ENCODE data around the gene SPO11.

The SPO11 gene

GRCh38 chr20:57292611-57293010 is 37.0 kb upstream of the SPO11 start:
- no peak overlapping the region for H3K4me3 ChIP-seq (ENCODE audit: low read length)
- H3K4me1 ChIP-seq (ENCODE audit: control insufficient read depth, insufficient read depth, low read length) = peaks cover 15% of the 10 kb centered on the region
- no peak overlapping the region for H3K27ac ChIP-seq (ENCODE audit: low read depth, low read length)
- H3K36me3 ChIP-seq (ENCODE audit: control insufficient read depth, insufficient read depth, low read length) = no peaks in the 10 kb centered on the region
- no peak overlapping the region for H3K9ac ChIP-seq (ENCODE audit: low read length)
- no peaks in the 10 kb centered on the region for H3K27me3 ChIP-seq (ENCODE audit: control insufficient read depth, insufficient read depth, low read length)

GRCh38 chr20:57293995-57294394 is 35.6 kb upstream of the SPO11 start:
- Histone ChIP-seq H3K4me3 (ENCODE audit: low read length) (no peak overlapping the region), H3K27me3 (ENCODE audit: control insufficient read depth, insufficient read depth, low read length) (no peaks in the 10 kb centered on the region), H3K4me1 (ENCODE audit: control insufficient read depth, insufficient read depth, low read length) (peaks cover 4% of the 10 kb centered on the region), H3K27ac (ENCODE audit: low read depth, low read length) (no peak overlapping the region), H3K9ac (ENCODE audit: low read length) (no peak overlapping the region), H3K36me3 (ENCODE audit: control insufficient read depth, insufficient read depth, low read length) (no peaks in the 10 kb centered on the region)

GRCh38 chr20:57294550-57294949 is 35.1 kb upstream of the SPO11 start:
- H3K4me3 ChIP-seq (ENCODE audit: low read length) = no peak overlapping the region
- H3K4me1 ChIP-seq (ENCODE audit: control insufficient read depth, insufficient read depth, low read length) = peaks cover under 1% of the 10 kb centered on the region
- H3K36me3 ChIP-seq (ENCODE audit: control insufficient read depth, insufficient read depth, low read length) = no peaks in the 10 kb centered on the region
- no peaks in the 10 kb centered on the region for H3K27me3 ChIP-seq (ENCODE audit: control insufficient read depth, insufficient read depth, low read length)
- no peak overlapping the region for H3K9ac ChIP-seq (ENCODE audit: low read length)
- H3K27ac ChIP-seq (ENCODE audit: low read depth, low read length) = no peak overlapping the region

GRCh38 chr20:57298457-57298856 is 31.1 kb upstream of the SPO11 start:
- Histone ChIP-seq H3K4me3 (ENCODE audit: low read length) (no peak overlapping the region), H3K4me1 (ENCODE audit: control insufficient read depth, insufficient read depth, low read length) (no peaks in the 10 kb centered on the region), H3K36me3 (ENCODE audit: control insufficient read depth, insufficient read depth, low read length) (no peaks in the 10 kb centered on the region), H3K9ac (ENCODE audit: low read length) (no peak overlapping the region), H3K27me3 (ENCODE audit: control insufficient read depth, insufficient read depth, low read length) (no peaks in the 10 kb centered on the region), H3K27ac (ENCODE audit: low read depth, low read length) (no peak overlapping the region)

GRCh38 chr20:57301026-57301425 is 28.6 kb upstream of the SPO11 start:
- H3K9ac ChIP-seq (ENCODE audit: low read length) = no peak overlapping the region
- no peak overlapping the region for H3K4me3 ChIP-seq (ENCODE audit: low read length)
- no peaks in the 10 kb centered on the region for H3K27me3 ChIP-seq (ENCODE audit: control insufficient read depth, insufficient read depth, low read length)
- no peak overlapping the region for H3K27ac ChIP-seq (ENCODE audit: low read depth, low read length)
- H3K4me1 ChIP-seq (ENCODE audit: control insufficient read depth, insufficient read depth, low read length) = no peaks in the 10 kb centered on the region
- no peaks in the 10 kb centered on the region for H3K36me3 ChIP-seq (ENCODE audit: control insufficient read depth, insufficient read depth, low read length)

- Histone ChIP-seq H3K27ac (ENCODE audit: low read depth, low read length) (no peak overlapping the region), H3K36me3 (ENCODE audit: control insufficient read depth, insufficient read depth, low read length) (no peaks in the 10 kb centered on the region), H3K4me3 (ENCODE audit: low read length) (no peak overlapping the region), H3K9ac (ENCODE audit: low read length) (no peak overlapping the region), H3K27me3 (ENCODE audit: control insufficient read depth, insufficient read depth, low read length) (no peaks in the 10 kb centered on the region), H3K4me1 (ENCODE audit: control insufficient read depth, insufficient read depth, low read length) (no peaks in the 10 kb centered on the region)
These were observed 22.9 kb upstream of the SPO11 start for GRCh38 chr20:57306747-57307146.

GRCh38 chr20:57308451-57309271 is 20.9 kb upstream of the SPO11 start:
- no peak overlapping the region for H3K27ac ChIP-seq (ENCODE audit: low read depth, low read length)
- H3K36me3 ChIP-seq (ENCODE audit: control insufficient read depth, insufficient read depth, low read length) = no peaks in the 10 kb centered on the region
- H3K4me1 ChIP-seq (ENCODE audit: control insufficient read depth, insufficient read depth, low read length) = no peaks in the 10 kb centered on the region
- H3K27me3 ChIP-seq (ENCODE audit: control insufficient read depth, insufficient read depth, low read length) = no peaks in the 10 kb centered on the region
- no peak overlapping the region for H3K4me3 ChIP-seq (ENCODE audit: low read length)
- H3K9ac ChIP-seq (ENCODE audit: low read length) = no peak overlapping the region

- H3K4me1 ChIP-seq (ENCODE audit: control insufficient read depth, insufficient read depth, low read length) = no peaks in the 10 kb centered on the region
- no peaks in the 10 kb centered on the region for H3K27me3 ChIP-seq (ENCODE audit: control insufficient read depth, insufficient read depth, low read length)
- no peak overlapping the region for H3K9ac ChIP-seq (ENCODE audit: low read length)
- H3K4me3 ChIP-seq (ENCODE audit: low read length) = no peak overlapping the region
- no peaks in the 10 kb centered on the region for H3K36me3 ChIP-seq (ENCODE audit: control insufficient read depth, insufficient read depth, low read length)
- no peak overlapping the region for H3K27ac ChIP-seq (ENCODE audit: low read depth, low read length)
These were observed 20.0 kb upstream of the SPO11 start for GRCh38 chr20:57309544-57310115.

- no peaks in the 10 kb centered on the region for H3K27me3 ChIP-seq (ENCODE audit: control insufficient read depth, insufficient read depth, low read length)
- H3K9ac ChIP-seq (ENCODE audit: low read length) = no peak overlapping the region
- no peak overlapping the region for H3K27ac ChIP-seq (ENCODE audit: low read depth, low read length)
- no peak overlapping the region for H3K4me3 ChIP-seq (ENCODE audit: low read length)
- H3K36me3 ChIP-seq (ENCODE audit: control insufficient read depth, insufficient read depth, low read length) = no peaks in the 10 kb centered on the region
- H3K4me1 ChIP-seq (ENCODE audit: control insufficient read depth, insufficient read depth, low read length) = no peaks in the 10 kb centered on the region
These were observed 18.6 kb upstream of the SPO11 start for GRCh38 chr20:57310821-57311514.

- Histone ChIP-seq H3K4me1 (ENCODE audit: control insufficient read depth, insufficient read depth, low read length) (no peaks in the 10 kb centered on the region), H3K27ac (ENCODE audit: low read depth, low read length) (no peak overlapping the region), H3K27me3 (ENCODE audit: control insufficient read depth, insufficient read depth, low read length) (no peaks in the 10 kb centered on the region), H3K4me3 (ENCODE audit: low read length) (no peak overlapping the region), H3K36me3 (ENCODE audit: control insufficient read depth, insufficient read depth, low read length) (no peaks in the 10 kb centered on the region), H3K9ac (ENCODE audit: low read length) (no peak overlapping the region)
These were observed 17.5 kb upstream of the SPO11 start for GRCh38 chr20:57312138-57312537.

GRCh38 chr20:57313230-57313629 is 16.4 kb upstream of the SPO11 start:
- Histone ChIP-seq H3K9ac (ENCODE audit: low read length) (no peak overlapping the region), H3K4me1 (ENCODE audit: control insufficient read depth, insufficient read depth, low read length) (no peaks in the 10 kb centered on the region), H3K27ac (ENCODE audit: low read depth, low read length) (no peak overlapping the region), H3K27me3 (ENCODE audit: control insufficient read depth, insufficient read depth, low read length) (no peaks in the 10 kb centered on the region), H3K36me3 (ENCODE audit: control insufficient read depth, insufficient read depth, low read length) (no peaks in the 10 kb centered on the region), H3K4me3 (ENCODE audit: low read length) (no peak overlapping the region)

GRCh38 chr20:57313951-57314350 is 15.7 kb upstream of the SPO11 start:
- H3K27me3 ChIP-seq (ENCODE audit: control insufficient read depth, insufficient read depth, low read length) = no peaks in the 10 kb centered on the region
- no peak overlapping the region for H3K9ac ChIP-seq (ENCODE audit: low read length)
- no peaks in the 10 kb centered on the region for H3K36me3 ChIP-seq (ENCODE audit: control insufficient read depth, insufficient read depth, low read length)
- H3K4me3 ChIP-seq (ENCODE audit: low read length) = no peak overlapping the region
- H3K27ac ChIP-seq (ENCODE audit: low read depth, low read length) = no peak overlapping the region
- H3K4me1 ChIP-seq (ENCODE audit: control insufficient read depth, insufficient read depth, low read length) = no peaks in the 10 kb centered on the region
